Epidermal melanocyte (primary cell): ENCODE results near the gene CFAP100.

Experiments used
- DNase-seq: peaks from one replicate; pipeline ENCODE4 v3.0.0; 2011; ENCODE audit warnings: low spot score; ENCODE audit not compliant: insufficient read length

Gene CFAP100

GRCh38 chr3:126460381-126460780 lies 65.7 kb downstream of the CFAP100 start:
- DNase-seq = no peak

- DNase-seq = no peak
These were observed 66.9 kb downstream of the CFAP100 start for GRCh38 chr3:126461450-126462070.

GRCh38 chr3:126463521-126463920 lies 68.8 kb downstream of the CFAP100 start:
- DNase-seq = no peak

- no peak for DNase-seq
These were observed 69.4 kb downstream of the CFAP100 start for GRCh38 chr3:126464093-126464492.

GRCh38 chr3:126464494-126464893 lies 69.8 kb downstream of the CFAP100 start:
- no peak for DNase-seq

GRCh38 chr3:126464997-126465396 lies 70.3 kb downstream of the CFAP100 start:
- no peak for DNase-seq

GRCh38 chr3:126465928-126466544 lies 71.3 kb downstream of the CFAP100 start:
- no peak for DNase-seq

- no peak for DNase-seq
These were observed 72.3 kb downstream of the CFAP100 start for GRCh38 chr3:126466886-126467610.

GRCh38 chr3:126467611-126467955 lies 72.9 kb downstream of the CFAP100 start:
- no peak for DNase-seq

GRCh38 chr3:126468028-126468891 lies 73.6 kb downstream of the CFAP100 start:
- DNase-seq = no peak

- no peak for DNase-seq
These were observed 74.8 kb downstream of the CFAP100 start for GRCh38 chr3:126469479-126469878.

- no peak for DNase-seq
These were observed 77.7 kb downstream of the CFAP100 start for GRCh38 chr3:126472277-126473006.

GRCh38 chr3:126473292-126474168 lies 78.8 kb downstream of the CFAP100 start:
- no peak for DNase-seq

GRCh38 chr3:126474498-126475412 lies 80.0 kb downstream of the CFAP100 start:
- no peak for DNase-seq

GRCh38 chr3:126475413-126476114 lies 80.9 kb downstream of the CFAP100 start, which contains the start of gene ZXDC:
Gene ZXDC, minus strand, starts transcription at chr3:126475891. Its CDS starts 26 bp downstream, at chr3:126475865.
- peak; percentile 99 for DNase-seq

- DNase-seq = no peak
These were observed 81.7 kb downstream of the CFAP100 start for GRCh38 chr3:126476166-126477060.

GRCh38 chr3:126477061-126477380 lies 82.3 kb downstream of the CFAP100 start:
- DNase-seq = no peak
